GM21381 (cell line): ENCODE results near the gene GALNT15.

ENCODE experiments used
- ATAC-seq: cut with Tn5 transposase; IDR thresholded peaks from one replicate; pipeline ENCODE4 v1.9.1; 2021; ENCODE audit warnings: mild to moderate bottlenecking, moderate library complexity; ENCODE audit not compliant: unreplicated experiment

The GALNT15 gene

DNA sequence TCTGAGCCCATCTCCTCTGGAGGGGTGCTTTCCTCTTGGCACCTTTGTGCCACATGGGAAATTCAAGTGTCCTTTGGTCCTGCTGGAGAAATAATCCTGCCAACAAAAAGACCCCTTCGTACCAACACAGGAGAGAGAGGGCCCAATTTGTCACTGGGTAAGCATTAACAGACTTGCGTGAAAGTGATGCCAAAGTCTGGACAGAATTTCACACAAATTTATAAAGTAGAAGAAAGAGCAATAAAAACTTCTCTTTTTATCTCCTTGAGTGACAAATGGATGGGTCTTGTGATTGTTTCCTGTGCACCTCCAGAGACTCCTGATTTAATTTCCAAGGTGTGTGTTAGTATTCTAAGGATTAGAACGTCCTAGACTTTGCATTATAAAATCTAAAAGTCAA, 75.4 kb downstream of the GALNT15 start:
- no peak for ATAC-seq

DNA sequence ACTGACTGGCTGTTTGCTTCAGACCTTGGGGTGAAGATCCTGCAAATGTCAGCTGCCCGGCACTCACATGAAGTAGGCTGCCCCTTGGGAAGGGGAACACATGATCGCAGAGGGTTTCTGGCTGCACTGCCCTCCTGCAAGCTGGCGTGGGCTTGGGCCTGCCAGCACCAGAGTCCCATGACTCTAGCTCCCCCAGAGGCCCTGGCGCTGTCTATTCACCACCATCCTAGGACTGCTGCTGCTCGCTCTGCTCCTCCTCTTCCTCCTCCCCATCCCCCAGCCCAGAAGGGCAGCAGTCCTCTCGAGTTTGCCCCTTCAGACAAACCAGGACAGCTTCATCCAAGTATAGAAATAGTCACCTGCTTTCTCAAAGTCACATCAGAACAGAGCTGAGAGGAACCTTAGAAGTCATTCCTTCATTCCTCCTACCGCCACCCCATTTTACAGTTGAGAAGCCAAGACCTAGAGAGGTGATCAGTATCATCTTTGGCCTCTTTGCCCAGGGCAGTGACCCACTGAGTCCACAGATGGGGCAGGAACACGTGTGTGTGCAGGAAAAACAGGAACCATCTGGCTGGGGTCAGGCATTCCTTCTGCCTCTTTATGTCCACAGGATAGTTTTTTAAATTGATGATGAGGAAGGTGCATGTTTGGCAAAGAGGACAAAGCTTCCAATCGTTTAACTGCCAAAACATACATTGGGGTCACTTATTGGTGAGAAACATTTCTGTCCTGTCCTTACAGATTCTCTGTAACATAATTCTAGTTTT, 77.0 kb downstream of the GALNT15 start:
- no peak for ATAC-seq

DNA sequence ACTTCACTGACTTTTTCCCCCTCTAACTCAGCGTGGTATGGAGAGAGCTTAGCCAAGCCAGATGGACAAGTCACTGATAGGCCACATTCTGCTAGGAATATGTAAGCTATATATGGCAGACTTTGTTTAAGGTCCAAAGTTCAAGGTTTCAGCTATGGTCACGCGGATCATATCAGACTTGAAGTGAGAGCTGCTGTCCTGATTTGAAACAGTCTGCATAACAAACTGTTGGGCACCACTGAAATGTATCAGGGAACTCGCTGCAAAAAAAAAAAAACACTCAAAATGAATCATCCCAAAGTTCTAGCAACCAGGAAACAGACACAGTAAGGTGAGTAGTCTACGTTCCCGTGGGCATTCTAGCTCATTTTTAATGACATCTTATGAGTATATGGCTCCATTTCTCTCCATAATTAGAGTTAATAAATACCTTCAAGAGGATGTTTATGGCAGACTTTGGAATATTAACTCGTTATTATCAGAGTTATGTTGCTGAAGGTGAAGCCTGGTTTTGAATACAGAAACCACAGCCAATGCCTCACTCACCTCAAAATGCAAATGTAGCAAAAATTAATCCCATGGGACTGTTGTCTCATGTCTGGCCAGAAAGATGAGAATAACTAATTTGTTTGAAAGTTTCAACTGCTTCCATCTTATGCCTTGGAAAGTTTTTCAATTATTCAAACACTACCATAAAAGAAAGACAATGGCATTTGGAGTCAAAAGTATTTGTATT, 77.9 kb downstream of the GALNT15 start:
- ATAC-seq: no peak

DNA sequence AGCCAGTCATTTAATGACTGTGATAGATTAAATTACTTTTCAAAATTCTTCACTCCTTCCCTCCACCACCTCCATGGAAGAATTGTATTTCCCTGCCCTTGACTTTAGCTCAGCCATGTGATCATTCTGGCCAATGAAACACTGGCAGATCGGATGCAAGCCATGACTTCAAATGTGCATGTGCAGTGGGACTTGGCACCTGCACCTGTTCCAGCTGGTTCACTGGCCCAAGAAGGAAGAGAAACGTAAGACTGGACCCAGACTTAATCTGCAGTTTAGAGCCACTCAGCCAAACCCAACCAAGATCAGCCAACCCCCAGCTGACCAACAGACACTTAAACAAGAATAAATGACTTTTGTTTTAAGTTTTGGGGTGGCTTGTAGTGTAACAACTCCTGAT, 78.5 kb downstream of the GALNT15 start:
- no peak for ATAC-seq

DNA sequence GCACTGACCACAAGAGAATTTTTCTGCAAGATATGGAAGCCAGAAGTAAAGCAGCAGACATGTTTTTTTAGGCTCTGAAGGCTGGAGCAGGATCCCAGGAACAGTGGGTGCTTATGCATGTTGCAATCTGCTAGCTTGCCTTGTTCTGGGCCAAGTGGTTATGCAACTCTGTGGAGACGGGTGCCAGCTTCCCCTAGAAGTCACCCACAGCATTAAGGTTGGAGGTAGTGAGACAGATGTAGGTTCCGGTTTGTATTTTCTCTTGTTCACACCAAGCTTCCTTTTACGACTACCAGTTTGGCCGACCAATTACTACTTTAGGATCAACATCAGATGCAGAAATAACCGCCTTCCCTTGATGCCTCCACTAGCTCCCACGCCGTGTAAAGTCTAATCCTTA, 79.1 kb downstream of the GALNT15 start:
- no peak for ATAC-seq

DNA sequence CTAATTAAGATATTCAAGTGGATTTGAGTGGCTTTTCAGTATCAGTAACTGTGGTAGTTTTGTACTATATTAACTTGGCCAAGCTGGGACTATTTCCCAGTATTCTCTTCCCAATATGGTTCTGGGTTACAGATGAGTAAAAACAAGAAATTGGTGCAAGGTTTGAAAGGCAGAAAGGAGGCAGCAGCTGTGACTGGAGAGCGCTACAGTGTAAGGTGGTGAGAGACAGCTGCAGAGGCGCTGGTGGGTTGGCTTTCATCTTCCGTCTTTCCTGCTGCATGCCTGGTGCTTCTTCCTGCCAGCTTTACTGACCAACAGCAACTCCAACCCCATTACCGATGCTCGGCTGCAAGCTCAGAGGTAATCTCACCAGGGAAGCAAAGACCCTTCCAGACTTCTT, 80.4 kb downstream of the GALNT15 start:
- ATAC-seq: no peak

DNA sequence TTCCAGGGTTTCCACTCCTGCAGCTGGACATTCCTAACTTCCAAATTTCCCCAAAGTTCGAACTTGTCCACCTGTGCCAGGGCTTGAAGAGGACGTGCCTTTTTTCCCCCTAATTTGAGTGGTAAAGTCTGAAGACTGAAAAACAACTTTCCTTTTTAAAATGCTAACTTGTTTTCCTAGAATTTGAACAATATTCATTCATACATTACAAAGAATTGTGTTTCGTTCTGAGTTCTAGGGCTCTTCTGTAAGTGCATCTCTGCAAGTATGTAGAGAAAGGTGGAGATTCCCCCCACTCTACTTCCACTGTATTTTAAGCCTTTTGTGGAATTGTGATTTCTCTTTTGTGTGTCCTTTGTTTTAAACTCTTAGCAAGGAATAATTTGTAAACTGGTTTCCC, 80.8 kb downstream of the GALNT15 start:
- no peak for ATAC-seq

DNA sequence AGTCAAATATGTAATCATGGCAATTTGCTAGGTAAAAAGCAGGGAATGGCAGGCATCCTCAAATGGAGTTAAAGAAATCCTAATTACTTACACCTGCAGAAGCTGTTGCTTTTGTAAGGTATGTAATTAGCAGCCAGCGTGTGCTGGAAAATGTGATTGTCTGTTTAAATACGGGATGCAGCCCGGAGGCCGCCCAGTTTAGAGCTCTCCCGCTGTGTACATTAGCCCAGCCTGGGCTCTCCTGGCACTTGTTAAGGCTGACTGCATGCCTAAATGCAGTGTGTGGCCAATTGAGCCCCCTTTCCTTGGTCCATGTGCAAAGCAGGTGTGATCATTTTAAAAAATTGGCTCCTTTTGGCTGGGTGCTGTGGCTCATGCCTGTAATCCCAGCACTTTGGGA, 81.2 kb downstream of the GALNT15 start:
- no peak for ATAC-seq

DNA sequence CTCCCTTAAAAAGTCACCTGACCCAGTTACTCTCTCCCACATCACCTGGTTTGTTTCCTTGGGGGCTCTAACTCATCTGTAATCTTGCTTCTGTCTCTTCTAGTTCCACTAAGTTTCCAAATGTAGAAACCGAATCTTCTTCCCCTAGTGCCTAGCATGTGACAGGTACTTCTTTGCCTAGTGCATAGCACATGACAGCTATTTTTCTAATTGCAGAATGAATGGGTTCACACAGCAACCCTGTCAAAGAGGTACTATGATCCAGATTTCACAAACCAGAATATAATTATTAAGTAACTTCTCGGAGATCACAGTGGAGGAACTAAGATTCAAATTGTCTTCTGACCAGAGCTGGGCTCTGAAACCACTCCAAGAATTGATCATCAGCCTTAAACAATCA, 82.8 kb downstream of the GALNT15 start:
- no peak for ATAC-seq

DNA sequence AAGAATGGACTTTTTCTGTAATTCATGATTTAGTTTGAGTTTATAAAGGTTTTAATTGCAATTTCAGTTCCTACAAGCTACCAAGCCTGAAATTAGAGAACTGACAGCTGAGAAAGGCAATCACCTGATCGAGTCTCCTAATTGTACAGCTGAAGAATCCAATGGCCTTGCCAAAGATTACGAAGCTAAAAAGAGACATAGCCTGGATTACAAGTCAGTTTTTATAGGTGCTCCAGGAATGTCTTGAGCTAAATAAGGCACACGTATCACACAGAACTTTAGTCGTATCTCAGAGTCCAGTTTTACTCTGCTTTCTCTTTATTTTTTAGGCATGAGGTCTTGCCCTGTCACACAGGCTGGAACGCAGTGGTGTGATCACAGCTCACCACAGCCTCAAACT, 83.7 kb downstream of the GALNT15 start:
- ATAC-seq: no peak

DNA sequence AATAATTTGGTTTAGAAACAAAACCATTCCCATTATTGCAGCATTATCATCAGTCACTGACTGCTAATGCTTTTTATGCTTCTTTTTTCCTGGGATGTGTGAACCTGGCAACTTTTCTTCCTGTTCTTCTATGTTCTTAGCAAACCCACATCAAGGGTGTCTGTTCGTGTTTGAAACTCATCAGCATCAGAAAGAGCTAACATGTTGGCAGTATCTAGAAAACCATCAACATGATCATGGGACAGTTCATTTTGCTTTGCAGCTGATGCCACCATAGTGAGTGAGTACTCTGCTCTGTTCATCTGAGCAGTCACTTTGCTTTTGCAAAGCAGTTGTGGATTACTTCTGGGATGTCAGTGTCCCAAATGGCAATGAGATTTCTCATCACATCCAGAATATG, 84.4 kb downstream of the GALNT15 start:
- no peak for ATAC-seq

DNA sequence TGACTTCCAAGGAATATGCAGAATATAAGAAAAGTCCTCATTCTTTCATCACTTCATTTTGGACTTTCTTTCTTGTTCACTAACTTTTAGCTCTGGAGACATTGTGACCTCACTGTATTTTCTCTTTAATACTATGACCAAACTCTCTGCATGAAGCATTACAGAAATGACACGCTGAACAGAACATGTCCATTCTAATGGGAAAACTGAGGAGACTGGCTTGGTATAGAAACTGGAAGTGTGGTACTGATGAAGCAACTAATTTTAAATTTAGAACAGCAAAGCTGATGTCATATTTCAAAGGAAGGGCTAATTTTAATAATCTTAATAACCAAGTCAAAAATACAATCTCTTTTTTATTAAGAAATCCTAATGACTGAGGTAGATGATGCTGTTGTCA, 85.6 kb downstream of the GALNT15 start:
- no peak for ATAC-seq

DNA sequence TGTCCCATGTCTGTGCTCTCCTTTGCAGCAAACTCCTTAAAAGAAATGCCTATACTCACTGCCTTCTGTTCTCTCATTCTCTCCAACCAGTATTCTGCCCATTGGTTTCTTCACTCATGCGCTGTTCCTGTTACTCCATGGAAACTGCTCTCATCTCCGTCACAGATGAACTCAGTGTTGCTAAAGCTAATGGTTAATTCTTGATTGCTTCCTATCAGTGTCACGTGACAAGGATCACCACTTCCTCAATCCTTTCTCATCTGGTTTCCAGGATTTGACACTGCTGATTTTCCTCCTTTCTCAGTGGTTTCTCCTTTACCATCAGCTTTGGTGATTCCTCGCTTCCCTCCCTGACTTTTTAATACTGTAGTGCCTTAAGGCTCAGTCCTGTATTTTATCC, 87.7 kb downstream of the GALNT15 start:
- ATAC-seq: no peak

DNA sequence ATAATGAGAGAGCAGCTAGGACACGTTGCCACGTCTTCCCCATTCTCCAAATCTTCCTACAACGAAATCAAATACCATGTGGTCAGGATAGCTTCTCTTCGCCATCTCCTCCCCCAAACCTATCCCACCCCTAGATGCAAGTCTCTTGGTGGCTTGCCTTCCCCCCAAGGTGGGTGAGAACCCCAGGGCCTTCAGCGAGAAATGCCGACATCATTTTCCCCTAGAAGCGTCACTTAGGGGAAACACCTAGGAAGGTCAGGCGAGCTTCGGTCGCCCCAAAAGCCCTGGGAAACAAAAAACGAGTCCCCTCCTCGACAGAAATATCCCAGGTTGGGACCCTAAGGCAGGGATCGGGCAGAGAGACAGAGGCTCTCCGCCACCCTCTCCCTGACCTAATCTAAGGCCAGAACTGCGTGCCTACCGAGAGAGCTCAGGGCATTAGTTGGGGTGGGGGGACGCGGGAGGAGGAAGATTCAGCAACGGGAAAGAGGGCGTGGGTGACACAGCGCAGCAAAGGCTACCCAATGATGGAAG, 89.8 kb downstream of the GALNT15 start:
- peak; percentile 13 for ATAC-seq

DNA sequence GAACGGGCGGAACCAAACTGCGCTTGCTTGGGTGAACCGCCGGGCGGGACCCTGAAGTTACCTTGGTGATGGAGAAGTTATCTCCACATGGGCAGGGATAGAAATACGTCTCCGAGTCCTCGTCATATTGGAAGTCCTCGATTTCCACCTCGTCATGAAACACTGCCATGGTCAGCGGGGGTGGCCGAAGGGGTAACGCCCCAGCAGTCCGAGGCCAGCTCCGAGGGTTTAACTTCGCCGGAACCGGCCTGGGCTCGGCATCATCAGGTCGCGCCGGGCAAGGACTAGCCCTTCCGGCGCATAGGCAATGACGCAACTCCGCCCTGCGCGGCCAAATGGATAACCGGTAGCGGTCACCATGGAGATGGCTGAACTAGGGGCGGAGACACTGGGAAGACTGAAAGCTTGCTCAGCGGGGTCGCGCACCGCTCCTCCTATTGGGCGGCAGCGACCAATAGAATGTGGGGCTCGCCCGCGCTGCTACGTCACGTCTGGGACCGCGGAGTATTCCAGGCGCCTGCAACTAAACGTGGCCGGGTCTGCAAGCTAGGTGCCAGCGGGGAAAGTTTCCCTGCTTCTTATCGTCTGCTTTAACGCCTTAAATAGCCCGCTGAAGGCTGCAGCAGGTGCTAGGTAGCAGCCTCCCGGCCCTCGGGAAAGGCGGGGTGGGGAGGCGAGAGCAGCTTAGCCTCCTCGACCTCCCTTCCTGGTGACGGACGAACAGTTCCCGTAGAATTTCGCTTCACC, 90.4 kb downstream of the GALNT15 start, which contains the start of the genes DPH3 and OXNAD1:
DPH3 (minus strand) TSS at position 236 of the 747 bp plus-strand sequence; CDS start at position 169, 67 bp downstream.
OXNAD1 (plus strand) TSS at position 505 of the 747 bp plus-strand sequence. CDS start 5,741 bp downstream, outside the sequence.
- ATAC-seq: peak; percentile 98

DNA sequence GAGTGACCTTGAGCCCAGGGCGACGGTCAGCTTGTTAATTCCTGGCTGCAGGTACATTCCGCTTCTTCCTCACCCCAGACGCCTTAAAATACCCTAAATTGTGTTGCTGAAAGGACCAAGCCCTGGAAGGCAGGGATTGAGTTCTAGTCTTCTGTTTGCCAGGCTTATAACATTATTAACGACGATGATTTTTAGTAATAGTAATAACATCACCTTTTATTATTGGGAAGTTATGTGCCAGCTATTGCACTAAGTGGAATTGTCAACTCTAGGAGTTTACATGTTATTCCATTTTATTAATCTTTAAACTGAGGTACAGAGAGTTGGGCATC, 90.9 kb downstream of the GALNT15 start:
- ATAC-seq: no peak

DNA sequence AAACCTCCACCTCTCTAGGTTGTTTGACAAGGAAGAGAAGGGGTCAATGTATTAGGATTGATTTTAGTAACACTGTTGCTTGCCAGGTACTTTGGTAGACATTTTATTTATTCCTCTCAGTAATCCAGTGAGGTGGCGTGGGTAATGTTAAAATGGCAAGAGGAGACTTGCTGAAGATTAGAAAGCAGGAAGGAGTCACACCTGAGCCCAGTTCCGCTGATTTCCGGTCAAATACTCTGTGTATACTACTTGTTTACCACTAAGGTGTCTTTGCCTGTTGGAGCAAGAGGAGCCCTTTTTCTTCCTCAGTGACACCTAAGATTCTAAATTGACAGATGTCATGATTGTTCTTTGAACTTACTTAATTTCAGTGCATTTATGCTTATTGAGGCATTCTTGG, 92.2 kb downstream of the GALNT15 start:
- ATAC-seq: no peak

DNA sequence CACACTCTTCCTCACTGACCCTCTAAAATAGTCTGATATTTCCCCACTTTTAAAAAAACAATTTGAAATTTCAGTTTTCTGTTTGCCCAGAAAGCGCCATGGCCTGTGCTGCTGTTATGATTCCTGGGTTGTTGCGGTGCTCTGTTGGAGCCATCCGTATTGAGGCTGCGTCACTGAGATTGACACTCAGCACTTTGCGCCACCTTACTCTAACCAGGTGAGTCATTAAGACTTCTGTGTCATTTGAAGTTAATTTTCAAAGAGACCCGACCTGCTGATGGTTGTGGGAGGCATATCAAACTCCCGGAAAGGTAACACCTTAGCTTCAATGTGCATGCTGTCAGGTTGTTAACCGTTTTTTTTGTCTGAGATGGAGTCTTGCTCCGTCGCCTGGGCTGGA, 96.4 kb downstream of the GALNT15 start:
- ATAC-seq: no peak

DNA sequence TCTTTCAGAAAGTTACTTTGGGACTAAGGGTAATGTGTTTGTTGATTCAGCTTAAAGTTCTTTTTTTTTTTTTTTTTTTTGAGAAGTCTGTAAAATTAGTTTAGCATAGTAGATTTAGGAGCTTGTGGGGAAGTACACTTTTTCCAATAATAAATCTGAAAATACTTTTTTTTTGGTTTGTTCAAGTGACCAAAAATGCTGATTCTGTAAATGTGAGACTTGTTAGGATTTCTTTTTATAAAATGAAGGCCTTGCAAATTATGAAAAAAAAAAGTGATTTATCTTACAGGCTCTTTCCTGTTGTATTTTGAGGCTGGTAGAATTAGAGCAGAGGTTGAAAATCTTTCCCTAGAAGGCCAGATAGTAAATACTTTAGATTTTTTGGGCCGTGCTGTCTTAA, 98.1 kb downstream of the GALNT15 start:
- ATAC-seq: no peak

DNA sequence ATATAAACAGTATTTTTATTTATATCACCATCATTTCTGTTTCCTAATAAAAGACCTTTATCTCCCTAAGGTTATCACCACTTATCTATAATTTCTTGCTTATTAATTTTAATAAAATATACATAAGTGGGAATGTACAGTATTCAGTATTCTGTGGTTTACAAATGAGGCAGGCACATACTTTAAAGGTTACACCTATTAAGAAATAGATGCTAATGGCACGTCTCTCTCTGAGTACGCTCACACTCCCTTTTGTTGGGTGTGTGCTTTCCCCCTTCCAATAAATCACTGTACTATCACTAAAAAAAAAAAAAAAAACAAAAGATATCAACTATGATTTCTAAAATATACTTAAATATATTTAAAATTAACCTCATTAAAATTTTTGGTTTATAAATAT, 99.4 kb downstream of the GALNT15 start:
- ATAC-seq: no peak

DNA sequence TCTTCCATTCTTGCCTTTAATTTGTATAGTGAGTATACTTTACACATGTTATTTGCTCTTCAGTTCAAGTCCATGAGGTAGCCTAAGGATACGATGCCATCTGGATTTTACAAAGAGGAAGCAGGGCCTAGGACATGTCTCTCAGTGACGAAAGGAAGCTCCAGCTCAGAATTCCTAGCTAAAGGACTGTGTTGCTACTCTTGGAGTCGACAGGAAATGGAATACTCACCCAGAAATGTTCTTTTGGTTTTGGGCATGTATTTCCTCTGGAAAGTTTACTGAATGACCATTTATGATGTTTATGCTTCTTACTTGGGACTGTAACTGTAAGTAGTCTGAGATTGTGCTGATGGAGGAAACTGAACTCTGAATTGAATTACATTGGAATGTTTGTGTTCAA, 103.0 kb downstream of the GALNT15 start:
- ATAC-seq: no peak
